Vagina (tissue), 2 donors: Measurements from ENCODE around the gene SPDYE3.

ENCODE experiments used
- CTCF ChIP-seq, 3 experiments: fragments of 450-650 bp in 2 of 3; fragments of 200-600 bp in 1 of 3; sonication (generic) in 1 of 3; IDR thresholded peaks; one replicate each; pipeline ENCODE4 v1.5.1; 2017 to 2019; ENCODE audit warnings: antibody characterized with exemption in 3 of 3, mild to moderate bottlenecking in 2 of 3, moderate library complexity in 2 of 3
- POLR2A ChIP-seq, 2 donors: fragments of 450-650 bp; IDR thresholded peaks; one replicate each; pipeline ENCODE4 v1.6.1; 2017; ENCODE audit warnings: antibody characterized with exemption in 2 of 2, mild to moderate bottlenecking in 2 of 2, moderate library complexity in 2 of 2
- POLR2AphosphoS5 ChIP-seq, 2 donors: sonication (generic); formaldehyde crosslinking; IDR thresholded peaks; one replicate each; pipeline ENCODE4 v1.9.0; 2017; ENCODE audit warnings: antibody characterized with exemption in 2 of 2, mild to moderate bottlenecking in 2 of 2, low read depth in 1 of 2; ENCODE audit not compliant: insufficient read depth in 1 of 2

- TF ChIP-seq CTCF (IDR thresholded peaks at IDR 0.05) (no peak), POLR2A (IDR thresholded peaks at IDR 0.05) (no peak), POLR2AphosphoS5 (IDR thresholded peaks at IDR 0.05; ENCODE audit: insufficient read depth in 1 of 2, low read depth in 1 of 2) (no peak)
Measured at GRCh38 chr7:100266576-100267354, 40.7 kb upstream of the SPDYE3 start.
